ENCODE data around the gene IGFN1.

DNA sequence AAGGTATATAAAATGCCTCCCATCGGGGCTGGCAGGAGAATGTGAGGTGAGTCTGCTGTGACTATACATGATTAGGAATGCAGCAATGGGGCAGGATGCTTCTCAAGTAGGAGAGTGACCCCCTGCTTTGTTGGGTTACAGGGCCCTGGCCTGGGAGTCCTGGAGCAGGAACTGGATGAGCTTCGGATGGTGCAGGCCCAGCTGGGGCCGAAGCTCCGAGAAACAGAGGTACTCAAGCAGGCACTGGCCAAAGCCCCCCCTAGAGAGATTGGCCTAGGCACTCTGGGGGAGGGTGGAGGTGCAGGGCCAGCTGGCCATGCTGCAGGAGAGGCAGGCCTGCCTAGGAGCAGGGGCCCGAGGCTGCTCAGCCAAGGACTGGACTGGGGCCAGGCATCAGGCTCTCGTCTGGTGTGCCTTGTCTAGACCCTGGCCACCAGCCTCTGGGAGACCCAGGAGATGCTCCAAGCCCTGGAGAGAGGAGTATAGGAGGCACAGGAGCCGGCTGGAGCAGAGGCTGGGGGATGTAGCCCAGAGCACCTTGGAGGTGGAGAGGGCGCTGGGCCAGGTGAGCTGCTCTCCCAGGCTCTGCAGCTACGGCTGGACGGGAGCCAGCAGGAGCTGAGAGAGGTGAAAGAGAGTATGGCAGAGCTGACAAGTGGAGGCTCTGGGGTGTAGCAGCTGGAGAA lies 59.8 kb downstream of the IGFN1 start:
- TF ChIP-seq, protein P1, sequence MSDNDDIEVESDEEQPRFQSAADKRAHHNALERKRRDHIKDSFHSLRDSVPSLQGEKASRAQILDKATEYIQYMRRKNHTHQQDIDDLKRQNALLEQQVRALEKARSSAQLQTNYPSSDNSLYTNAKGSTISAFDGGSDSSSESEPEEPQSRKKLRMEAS (IDR thresholded peaks at IDR 0.05; ENCODE audit: insufficient read depth, insufficient read length) = no peak
- TF ChIP-seq EZH2 (IDR thresholded peaks at IDR 0.05; ENCODE audit: borderline replicate concordance, low read depth, low read length, severe bottlenecking) = no peak

Data from endothelial cell of umbilical vein (primary cell).